Tibial artery (tissue), 4 donors: ENCODE data around the gene TRDN.

Experiments
- DNase-seq, 2 donors: peaks; one replicate each; pipeline ENCODE4 v3.0.0-alpha.2; 2019
- H3K27ac ChIP-seq, 2 donors: fragments of 200-600 bp; sonication (generic) in 1 of 2; 1 replicate in 1 of 2; 2 replicates in 1 of 2; pipeline ENCODE4 v1.5.1; 2018 to 2019; ENCODE audit warnings: mild to moderate bottlenecking in 1 of 2
- H3K27me3 ChIP-seq, 2 donors: fragments of 200-600 bp; sonication (generic) in 1 of 2; one replicate each; pipeline versions ENCODE4 v1.5.1 to v1.6.0; 2016 to 2019
- H3K36me3 ChIP-seq, 3 donors: fragments of 200-600 bp; sonication (generic) in 2 of 3; one replicate each; pipeline ENCODE4 v1.5.1; 2016 to 2019; ENCODE audit warnings: mild to moderate bottlenecking in 2 of 3
- H3K4me1 ChIP-seq, 4 donors: fragments of 200-600 bp; sonication (generic) in 2 of 4; 1 replicate in 3 of 4; 2 replicates in 1 of 4; pipeline ENCODE4 v1.5.1; 2016 to 2019
- H3K4me3 ChIP-seq, 2 donors: fragments of 200-600 bp; sonication (generic) in 1 of 2; 1 replicate in 1 of 2; 2 replicates in 1 of 2; pipeline ENCODE4 v1.5.1; 2018 to 2019; ENCODE audit warnings: mild to moderate bottlenecking in 2 of 2
- H3K9me3 ChIP-seq, 3 donors: fragments of 200-600 bp; sonication (generic) in 1 of 3; one replicate each; pipeline ENCODE4 v1.5.1; 2016 to 2019
- CTCF ChIP-seq, 2 experiments: fragments of 200-600 bp in 1 of 2; fragments of 450-650 bp in 1 of 2; IDR thresholded peaks; one replicate each; pipeline ENCODE4 v1.5.1; 2017 to 2019; ENCODE audit warnings: antibody characterized with exemption in 2 of 2, mild to moderate bottlenecking in 1 of 2, moderate library complexity in 1 of 2
- intact Hi-C: fragments of 100-400 bp; cut with DNase I; formaldehyde crosslinking; loops from one replicate; pipeline ENCODE4 v1.15.0; 2023; ENCODE audit warnings: low total_unique reads

TRDN gene

GRCh38 chr6:123214433-123214832, 422.3 kb downstream of the TRDN start:
- Histone ChIP-seq H3K27me3 (no peaks in the 10 kb centered on the region), H3K9me3 (no peaks in the 10 kb centered on the region), H3K36me3 (no peaks in the 10 kb centered on the region), H3K27ac (no peak overlapping the region), H3K4me3 (no peak overlapping the region), H3K4me1 (no peaks in the 10 kb centered on the region)
- DNase-seq: no peak
- intact Hi-C loops: no loop called here
- no peak for TF ChIP-seq CTCF (IDR thresholded peaks at IDR 0.05)

- H3K9me3 ChIP-seq: no peaks in the 10 kb centered on the region
- H3K4me1 ChIP-seq: no peaks in the 10 kb centered on the region
- H3K27ac ChIP-seq: no peak overlapping the region
- H3K27me3 ChIP-seq: no peaks in the 10 kb centered on the region
- intact Hi-C loops: no loop called here
- no peak for DNase-seq
- no peaks in the 10 kb centered on the region for H3K36me3 ChIP-seq
- no peak overlapping the region for H3K4me3 ChIP-seq
- TF ChIP-seq CTCF (IDR thresholded peaks at IDR 0.05): no peak
Measured at GRCh38 chr6:123213921-123214320, 422.8 kb downstream of the TRDN start.

- intact Hi-C loops: no loop called here
- TF ChIP-seq CTCF (IDR thresholded peaks at IDR 0.05): no peak
- H3K27me3 ChIP-seq: no peaks in the 10 kb centered on the region
Measured at GRCh38 chr6:123211777-123212545, 424.8 kb downstream of the TRDN start.

GRCh38 chr6:123210645-123211044, 426.1 kb downstream of the TRDN start:
- H3K4me1 ChIP-seq: no peaks in the 10 kb centered on the region
- no peak for DNase-seq
- no peaks in the 10 kb centered on the region for H3K36me3 ChIP-seq
- H3K27ac ChIP-seq: no peak overlapping the region
- no peak overlapping the region for H3K4me3 ChIP-seq
- no peaks in the 10 kb centered on the region for H3K27me3 ChIP-seq
- H3K9me3 ChIP-seq: no peaks in the 10 kb centered on the region
- intact Hi-C loops: no loop called here
- no peak for TF ChIP-seq CTCF (IDR thresholded peaks at IDR 0.05)

More at GRCh38 chr6:123211777-123212545, 424.8 kb downstream of the TRDN start:
- H3K9me3 ChIP-seq: no peaks in the 10 kb centered on the region
- no peak overlapping the region for H3K4me3 ChIP-seq
- H3K36me3 ChIP-seq: no peaks in the 10 kb centered on the region
- H3K4me1 ChIP-seq: no peaks in the 10 kb centered on the region
- no peak for DNase-seq
- no peak overlapping the region for H3K27ac ChIP-seq

GRCh38 chr6:123207967-123208510, 428.7 kb downstream of the TRDN start:
- Histone ChIP-seq H3K9me3 (no peaks in the 10 kb centered on the region), H3K27ac (no peak overlapping the region), H3K4me1 (no peaks in the 10 kb centered on the region), H3K4me3 (no peak overlapping the region), H3K36me3 (no peaks in the 10 kb centered on the region), H3K27me3 (no peaks in the 10 kb centered on the region)
- intact Hi-C loops: no loop called here
- no peak for TF ChIP-seq CTCF (IDR thresholded peaks at IDR 0.05)
- DNase-seq: no peak
